IPS DF 19.7 (cell line): ENCODE data around the gene ETAA1.

Experiments used
- DNase-seq: peaks from one replicate; pipeline ENCODE4 v3.0.0-alpha.2; 2013; ENCODE audit warnings: low read depth, low spot score

The ETAA1 gene

GRCh38 chr2:67437114-67437513, 40.0 kb downstream of the ETAA1 start:
- no peak for DNase-seq

GRCh38 chr2:67438337-67438736, 41.2 kb downstream of the ETAA1 start:
- no peak for DNase-seq

GRCh38 chr2:67445652-67446268, 48.6 kb downstream of the ETAA1 start:
- no peak for DNase-seq

- no peak for DNase-seq
Observed at GRCh38 chr2:67446491-67446911, 49.4 kb downstream of the ETAA1 start.

GRCh38 chr2:67448648-67449047, 51.5 kb downstream of the ETAA1 start:
- DNase-seq, result no peak

- no peak for DNase-seq
Observed at GRCh38 chr2:67451086-67451832, 54.1 kb downstream of the ETAA1 start.

- no peak for DNase-seq
Observed at GRCh38 chr2:67453310-67453709, 56.2 kb downstream of the ETAA1 start.

- DNase-seq, result no peak
Observed at GRCh38 chr2:67455219-67456142, 58.3 kb downstream of the ETAA1 start.

GRCh38 chr2:67456428-67456827, 59.3 kb downstream of the ETAA1 start:
- no peak for DNase-seq

- DNase-seq, result no peak
Observed at GRCh38 chr2:67457699-67458098, 60.6 kb downstream of the ETAA1 start.

GRCh38 chr2:67459761-67460160, 62.6 kb downstream of the ETAA1 start:
- no peak for DNase-seq
